Transverse colon (tissue), 4 donors: Measurements from ENCODE around the gene RBM47.

Experiments used
- CTCF ChIP-seq, 5 experiments: fragments of 200-600 bp in 3 of 5; fragments of 450-650 bp in 2 of 5; sonication (generic) in 3 of 5; IDR thresholded peaks; 1 replicate in 2 of 5; 2 replicates in 3 of 5; pipeline ENCODE4 v1.5.1; 2016 to 2017; ENCODE audit warnings: antibody characterized with exemption in 5 of 5, inconsistent platforms in 3 of 5, mild to moderate bottlenecking in 2 of 5, moderate library complexity in 1 of 5
- POLR2AphosphoS5 ChIP-seq, 3 donors: sonication (generic); formaldehyde crosslinking; IDR thresholded peaks; one replicate each; pipeline ENCODE4 v1.6.1; 2016; ENCODE audit warnings: antibody characterized with exemption in 3 of 3

DNA sequence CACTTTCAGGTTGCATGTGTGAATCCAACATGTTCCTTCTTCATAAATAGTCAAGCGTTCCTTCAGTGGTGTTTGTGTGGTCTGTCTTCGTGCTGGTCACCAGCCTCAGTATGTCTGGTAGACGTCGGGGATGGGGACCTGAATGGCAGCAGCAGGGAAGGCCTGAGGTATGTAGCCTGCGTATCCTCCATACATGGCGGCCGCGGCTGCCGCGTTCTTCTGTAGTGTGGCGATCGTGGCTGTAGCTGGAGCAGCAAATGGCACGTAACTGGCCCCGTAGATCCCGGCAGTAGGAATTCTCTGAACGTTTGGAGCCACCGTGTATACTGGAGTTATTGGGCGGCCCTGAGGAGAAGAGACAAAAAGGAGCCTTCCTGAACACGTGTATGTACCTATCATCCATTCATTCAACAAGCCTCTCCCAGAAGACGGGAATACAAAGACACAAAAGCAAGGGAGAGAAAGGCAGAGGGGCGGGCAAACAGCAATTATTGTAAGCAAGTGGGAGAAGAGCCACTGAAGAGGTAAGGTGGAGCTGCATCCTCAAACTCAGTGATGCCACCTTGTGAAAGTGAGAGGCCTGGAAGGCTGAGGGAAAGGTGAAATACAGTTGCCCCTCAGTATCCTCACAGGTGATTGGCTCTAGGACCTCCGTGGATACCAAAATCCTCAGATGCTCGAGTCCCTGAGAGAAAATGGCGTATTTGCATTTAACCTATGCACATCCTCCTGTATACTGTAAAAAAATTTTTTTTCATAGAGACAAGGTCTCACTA lies 203.7 kb downstream of the RBM47 start:
- TF ChIP-seq CTCF (IDR thresholded peaks at IDR 0.05) (no peak), POLR2AphosphoS5 (IDR thresholded peaks at IDR 0.05) (no peak)
